Cardiac muscle cell (in vitro differentiated cells and primary cell): ENCODE results near the gene PDZD2. TPM values are rescaled to one million over a fixed set of nuclear protein-coding genes. Genes with fewer than 3 reads are reported as not detected.
"Not testable (repeated sequence)": the region's sequence is repeated elsewhere in the genome, so short reads cannot be mapped to it uniquely, and the experiment has no call there.

Experiments used
- DNase-seq, 2 donors: peaks; one replicate each; pipeline versions ENCODE4 v3.0.0 to v3.0.0-alpha.2; 2010 to 2017; ENCODE audit warnings: low read depth in 1 of 2, low spot score in 1 of 2
- H3K27ac ChIP-seq: fragments of 200-600 bp; sonication (generic); 2 replicates; pipeline ENCODE4 v1.5.1; 2016
- H3K27me3 ChIP-seq: fragments of 200-600 bp; sonication (generic); 2 replicates; pipeline ENCODE4 v1.6.0; 2016; ENCODE audit warnings: control low read depth
- H3K36me3 ChIP-seq: fragments of 200-600 bp; sonication (generic); 2 replicates; pipeline ENCODE4 v1.5.1; 2016; ENCODE audit warnings: control low read depth
- H3K4me1 ChIP-seq: fragments of 200-600 bp; sonication (generic); 2 replicates; pipeline ENCODE4 v1.8.1; 2017; ENCODE audit warnings: low read depth, mild to moderate bottlenecking, mixed run types
- H3K4me3 ChIP-seq: fragments of 200-600 bp; sonication (generic); 2 replicates; pipeline ENCODE4 v1.5.1; 2016; ENCODE audit warnings: mild to moderate bottlenecking
- H3K9me3 ChIP-seq: fragments of 200-600 bp; sonication (generic); 2 replicates; pipeline ENCODE4 v1.5.1; 2017; ENCODE audit warnings: low read depth, mild to moderate bottlenecking, control low read depth
- polyA plus RNA-seq: library from polyadenylated mRNA; unstranded; fragments of >200 nt; fragmentation: Nextera tagmentation; extraction: Ambion mirVana; gene quantifications from 2 replicates; pipeline ENCODE4 v1.2.1, GENCODE V29; 2016
- total RNA-seq: library from RNA; depleted of rRNA; stranded (reverse); fragments of >200 nt; gene quantifications from 2 replicates; pipeline ENCODE4 v1.2.3, GENCODE V29; 2016
- TF ChIP-seq, protein P1 (sequence below): IDR thresholded peaks from 2 replicates; pipeline ENCODE4 v1.5.1; 2012; ENCODE audit warnings: low read depth, mild to moderate bottlenecking, low read length

The PDZD2 gene
- total and polyA plus RNA-seq, 2 experiments from 2014 or later, result 3.0 to 3.5 TPM

DNA sequence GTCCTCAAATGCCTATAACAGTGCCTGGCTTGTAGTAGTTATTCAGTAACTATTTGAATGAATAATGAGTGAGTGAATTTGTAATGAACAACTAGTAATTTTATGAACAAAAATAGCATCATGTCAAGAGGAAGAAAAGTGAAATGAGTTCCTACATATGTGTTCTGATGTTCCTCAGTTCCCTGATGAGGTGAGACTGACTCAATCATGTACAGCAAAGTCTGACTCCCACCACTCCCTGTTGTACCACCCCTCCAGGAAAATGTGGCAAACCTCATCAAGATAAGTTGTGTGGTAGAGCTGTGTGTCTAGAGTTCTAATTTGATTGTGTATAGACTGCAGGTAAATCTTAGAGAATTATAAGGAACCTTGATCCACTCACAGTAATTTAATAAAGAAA lies 333.6 kb downstream of the PDZD2 start:
- no peaks in the 10 kb centered on the region for H3K27me3 ChIP-seq
- no peak overlapping the region for H3K4me3 ChIP-seq
- no peaks in the 10 kb centered on the region for H3K4me1 ChIP-seq
- H3K9me3 ChIP-seq, result no peaks in the 10 kb centered on the region
- no peaks in the 10 kb centered on the region for H3K36me3 ChIP-seq
- no peak overlapping the region for H3K27ac ChIP-seq
- TF ChIP-seq, protein P1, sequence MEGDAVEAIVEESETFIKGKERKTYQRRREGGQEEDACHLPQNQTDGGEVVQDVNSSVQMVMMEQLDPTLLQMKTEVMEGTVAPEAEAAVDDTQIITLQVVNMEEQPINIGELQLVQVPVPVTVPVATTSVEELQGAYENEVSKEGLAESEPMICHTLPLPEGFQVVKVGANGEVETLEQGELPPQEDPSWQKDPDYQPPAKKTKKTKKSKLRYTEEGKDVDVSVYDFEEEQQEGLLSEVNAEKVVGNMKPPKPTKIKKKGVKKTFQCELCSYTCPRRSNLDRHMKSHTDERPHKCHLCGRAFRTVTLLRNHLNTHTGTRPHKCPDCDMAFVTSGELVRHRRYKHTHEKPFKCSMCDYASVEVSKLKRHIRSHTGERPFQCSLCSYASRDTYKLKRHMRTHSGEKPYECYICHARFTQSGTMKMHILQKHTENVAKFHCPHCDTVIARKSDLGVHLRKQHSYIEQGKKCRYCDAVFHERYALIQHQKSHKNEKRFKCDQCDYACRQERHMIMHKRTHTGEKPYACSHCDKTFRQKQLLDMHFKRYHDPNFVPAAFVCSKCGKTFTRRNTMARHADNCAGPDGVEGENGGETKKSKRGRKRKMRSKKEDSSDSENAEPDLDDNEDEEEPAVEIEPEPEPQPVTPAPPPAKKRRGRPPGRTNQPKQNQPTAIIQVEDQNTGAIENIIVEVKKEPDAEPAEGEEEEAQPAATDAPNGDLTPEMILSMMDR, result no peak
- no peak for DNase-seq

DNA sequence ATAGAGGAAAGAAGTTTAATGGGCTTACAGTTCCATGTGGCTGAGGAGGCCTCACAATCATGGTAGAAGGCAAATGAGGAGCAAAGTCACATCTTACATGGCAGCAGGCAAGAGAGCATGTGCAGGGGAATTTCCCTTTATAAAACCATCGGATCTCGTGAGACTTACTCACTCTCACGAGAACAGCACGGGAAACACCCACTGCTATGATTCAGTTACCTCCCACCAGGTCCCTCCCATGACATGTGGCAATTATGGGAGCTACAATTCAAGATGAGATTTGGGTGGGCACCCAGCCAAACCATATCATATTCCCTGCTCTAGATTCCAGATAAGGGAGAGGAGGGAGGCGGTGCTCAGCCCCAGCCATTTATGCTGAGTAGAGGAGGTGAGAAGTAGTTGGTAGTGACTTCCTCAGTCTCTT lies 336.3 kb downstream of the PDZD2 start:
- not testable (repeated sequence) for DNase-seq, H3K9me3 ChIP-seq, H3K27ac ChIP-seq, H3K4me1 ChIP-seq, H3K27me3 ChIP-seq, H3K4me3 ChIP-seq, H3K36me3 ChIP-seq

DNA sequence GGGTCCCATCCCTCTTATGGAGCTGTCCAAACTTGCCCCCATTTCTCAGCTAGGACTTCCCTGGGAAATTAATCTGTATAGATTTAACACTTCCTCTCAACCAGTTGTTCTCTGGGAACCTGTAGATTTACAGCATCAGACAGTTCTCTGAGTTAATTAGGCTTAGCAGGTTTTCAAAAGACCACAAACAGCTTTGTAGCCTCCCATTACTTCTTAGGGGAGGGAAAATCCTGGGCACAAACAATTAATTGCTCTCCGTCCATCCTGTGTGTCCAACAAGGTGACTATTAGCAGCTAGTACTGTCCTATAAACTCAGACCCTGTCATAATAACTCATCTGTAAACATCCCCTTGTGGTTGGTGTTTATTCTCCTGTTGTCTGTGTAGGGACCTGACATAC lies 337.2 kb downstream of the PDZD2 start:
- Histone ChIP-seq H3K27ac (no peak overlapping the region), H3K4me3 (no peak overlapping the region), H3K4me1 (no peaks in the 10 kb centered on the region), H3K9me3 (no peaks in the 10 kb centered on the region), H3K27me3 (no peaks in the 10 kb centered on the region), H3K36me3 (no peaks in the 10 kb centered on the region)
- DNase-seq, result no peak
- TF ChIP-seq, protein P1, result no peak

DNA sequence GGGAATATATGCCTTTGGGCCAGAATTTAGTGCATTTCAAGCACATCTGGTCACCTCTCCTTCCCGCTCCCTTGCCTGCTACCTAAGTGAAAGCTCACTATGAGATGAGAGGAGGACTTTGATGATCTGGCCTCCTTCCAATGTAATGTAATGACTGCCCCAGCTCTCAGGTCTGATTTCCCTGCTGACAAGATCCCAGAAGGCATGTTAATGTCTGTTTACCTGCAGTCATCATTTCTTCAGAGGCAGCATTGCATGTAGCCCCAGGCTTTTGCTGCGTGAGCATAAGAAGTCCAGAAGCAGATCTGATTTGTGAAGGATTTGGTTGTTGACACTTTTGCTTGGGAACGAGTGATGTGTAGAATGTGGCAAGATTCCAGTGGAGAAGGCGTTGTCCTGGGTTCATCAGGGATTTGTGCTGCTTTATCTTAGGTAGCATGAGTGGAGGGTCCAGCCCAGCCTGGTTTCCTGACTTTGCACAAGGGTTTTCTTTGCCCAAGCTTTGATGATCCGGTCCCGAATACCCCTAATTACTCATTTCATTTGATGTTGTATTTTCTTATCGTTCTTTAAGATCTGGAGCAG lies 342.5 kb downstream of the PDZD2 start:
- H3K4me1 ChIP-seq, result no peaks in the 10 kb centered on the region
- TF ChIP-seq, protein P1, result no peak
- H3K36me3 ChIP-seq, result no peaks in the 10 kb centered on the region
- no peak overlapping the region for H3K4me3 ChIP-seq
- no peaks in the 10 kb centered on the region for H3K27me3 ChIP-seq
- DNase-seq, result no peak
- H3K27ac ChIP-seq, result no peak overlapping the region
- H3K9me3 ChIP-seq, result no peaks in the 10 kb centered on the region

DNA sequence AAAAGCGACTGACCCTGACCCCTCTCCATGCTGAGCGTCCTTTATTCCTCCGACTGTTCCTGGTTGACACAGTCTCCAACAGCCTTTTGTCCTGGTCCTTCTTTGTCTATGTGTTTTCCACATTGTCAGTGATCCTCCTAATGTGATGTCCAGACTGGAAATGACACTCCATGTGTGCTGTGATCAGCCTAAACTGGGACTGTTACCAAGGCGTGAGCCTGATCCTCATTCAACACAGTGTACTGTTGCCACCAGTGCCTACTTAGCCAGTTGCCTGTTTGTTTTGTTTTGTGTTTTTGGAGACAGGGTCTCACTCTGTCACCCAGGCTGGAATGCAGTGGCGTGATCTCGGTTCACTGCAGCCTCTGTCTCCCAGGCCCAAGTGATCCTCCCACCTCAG lies 343.1 kb downstream of the PDZD2 start:
- H3K36me3 ChIP-seq, result no peaks in the 10 kb centered on the region
- H3K27me3 ChIP-seq, result no peaks in the 10 kb centered on the region
- H3K4me3 ChIP-seq, result no peak overlapping the region
- H3K27ac ChIP-seq, result no peak overlapping the region
- TF ChIP-seq, protein P1, result no peak
- DNase-seq, result no peak
- no peaks in the 10 kb centered on the region for H3K4me1 ChIP-seq
- no peaks in the 10 kb centered on the region for H3K9me3 ChIP-seq

DNA sequence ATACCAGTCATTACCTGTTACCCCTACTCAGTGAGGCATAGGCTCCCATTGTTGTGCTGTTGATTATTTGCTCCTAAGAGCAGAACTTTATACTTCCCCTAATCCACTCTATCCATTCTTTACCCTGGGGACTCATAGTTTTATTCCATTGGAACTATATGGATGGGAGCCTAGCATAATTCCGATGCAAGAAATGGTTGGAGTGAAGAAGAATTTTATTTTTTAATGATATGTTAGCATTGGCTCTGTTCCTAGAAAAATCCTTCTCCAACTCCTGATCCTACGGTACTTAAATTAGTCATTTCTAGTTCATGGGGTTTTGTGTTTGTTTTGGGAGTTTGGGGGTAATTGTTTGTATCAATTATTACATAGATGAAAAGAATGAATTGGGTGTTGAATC lies 343.7 kb downstream of the PDZD2 start:
- no peaks in the 10 kb centered on the region for H3K36me3 ChIP-seq
- no peak for DNase-seq
- no peak overlapping the region for H3K4me3 ChIP-seq
- H3K4me1 ChIP-seq, result no peaks in the 10 kb centered on the region
- no peaks in the 10 kb centered on the region for H3K9me3 ChIP-seq
- H3K27me3 ChIP-seq, result no peaks in the 10 kb centered on the region
- no peak overlapping the region for H3K27ac ChIP-seq
- TF ChIP-seq, protein P1, result no peak
